A673 (cell line): ENCODE results near the gene RPRD1B. TPM values are rescaled to one million over a fixed set of nuclear protein-coding genes. Genes with fewer than 3 reads are reported as not detected.
A peak's percentile ranks its signal among the peaks of the same experiment; 100 is the strongest.

Experiments
- BruUV-seq: library from RNA; stranded (reverse); fragments of 400-500 nt; replicated peaks from 2 replicates; lab custom pipeline; 2021; lab: Mats Ljungman, UMichigan
- CTCF ChIA-PET: fragments of 300-600 bp; sonication (Branson Sonifier 250); formaldehyde crosslinking; loops from one replicate; lab custom pipeline; 2022; ENCODE audit warnings: antibody characterized with exemption; lab: Charles Lee
- POLR2A ChIA-PET: fragments of 300-600 bp; sonication (Branson Sonifier 250); formaldehyde crosslinking; loops from one replicate; lab custom pipeline; 2022; ENCODE audit warnings: antibody characterized with exemption; ENCODE audit not compliant: low non-redundant PET; lab: Charles Lee
- DNase-seq: peaks from one replicate; pipeline ENCODE4 v3.0.0-alpha.2; 2015; ENCODE audit warnings: low spot score
- H3K27ac ChIP-seq: fragments of 200-600 bp; sonication (generic); 2 replicates; pipeline ENCODE4 v1.5.1; 2016; ENCODE audit warnings: mixed run types, low read depth, mild to moderate bottlenecking, mixed read lengths, antibody characterized with exemption, low read length; ENCODE audit not compliant: poor library complexity, severe bottlenecking
- H3K27me3 ChIP-seq: fragments of 200-600 bp; sonication (generic); replicated peaks from 2 replicates; pipeline ENCODE4 v1.6.1; 2017; ENCODE audit warnings: mixed run types, low read depth, mild to moderate bottlenecking, mixed read lengths, antibody characterized with exemption, low read length; ENCODE audit not compliant: insufficient read depth, poor library complexity
- H3K36me3 ChIP-seq: fragments of 200-600 bp; sonication (generic); 2 replicates; pipeline ENCODE4 v1.6.1; 2016; ENCODE audit warnings: mixed run types, mild to moderate bottlenecking, mixed read lengths, antibody characterized with exemption, low read length; ENCODE audit not compliant: insufficient read depth, poor library complexity, severe bottlenecking
- H3K4me1 ChIP-seq: fragments of 200-600 bp; sonication (generic); 2 replicates; pipeline ENCODE4 v1.6.1; 2017; ENCODE audit warnings: mixed run types, mild to moderate bottlenecking, mixed read lengths, antibody characterized with exemption, low read length; ENCODE audit not compliant: insufficient read depth, poor library complexity, severe bottlenecking
- H3K4me3 ChIP-seq: fragments of 200-600 bp; sonication (generic); 2 replicates; pipeline ENCODE4 v1.5.1; 2016; ENCODE audit warnings: low read depth, mixed run types, mild to moderate bottlenecking, mixed read lengths, low read length; ENCODE audit not compliant: poor library complexity, severe bottlenecking
- H3K9me3 ChIP-seq: fragments of 200-600 bp; sonication (generic); 2 replicates; pipeline ENCODE4 v1.6.1; 2016; ENCODE audit warnings: mixed run types, low read depth, mild to moderate bottlenecking, mixed read lengths, antibody characterized with exemption, low read length; ENCODE audit not compliant: poor library complexity, severe bottlenecking
- EZH2 ChIP-seq: fragments of 200-600 bp; sonication (generic); IDR thresholded peaks from 2 replicates; pipeline ENCODE4 v1.6.1; 2017; ENCODE audit warnings: borderline replicate concordance, low read depth, mild to moderate bottlenecking, mixed read lengths, antibody characterized with exemption, low read length; ENCODE audit not compliant: poor library complexity, severe bottlenecking
- intact Hi-C: fragments of 100-400 bp; cut with micrococcal nuclease; formaldehyde crosslinking; loops from one replicate; pipeline ENCODE4 v1.10.0; 2022; ENCODE audit not compliant: unreplicated experiment
- total RNA-seq: library from RNA; stranded (reverse); gene quantifications from 2 replicates; pipeline ENCODE4 v1.2.3, GENCODE V29; 2021
- TF ChIP-seq, protein P1 (sequence below): fragments of 300-800, 200-600 bp; sonication (generic); conservative IDR thresholded peaks from 2 replicates; pipeline ENCODE4 v1.5.1; 2017; ENCODE audit warnings: low read depth, mild to moderate bottlenecking, antibody characterized with exemption, low read length, moderate library complexity, mixed read lengths

RPRD1B gene
- total RNA-seq, 1 experiment from 2014 or later, result 36.1 TPM

GRCh38 chr20:37986044-37986858, 47.3 kb upstream of the RPRD1B start:
- no peaks in the 10 kb centered on the region for H3K9me3 ChIP-seq
- POLR2A ChIA-PET, result no interaction called here
- peaks cover 13% of the 10 kb centered on the region for H3K36me3 ChIP-seq
- H3K27me3 ChIP-seq, result no peaks in the 10 kb centered on the region
- intact Hi-C loops, result no loop called here
- no TSS peak for BruUV-seq
- CTCF ChIA-PET, result no interaction called here
- peak overlapping the region; percentile 6 for H3K27ac ChIP-seq
- no peak for DNase-seq
- TF ChIP-seq, protein P1, sequence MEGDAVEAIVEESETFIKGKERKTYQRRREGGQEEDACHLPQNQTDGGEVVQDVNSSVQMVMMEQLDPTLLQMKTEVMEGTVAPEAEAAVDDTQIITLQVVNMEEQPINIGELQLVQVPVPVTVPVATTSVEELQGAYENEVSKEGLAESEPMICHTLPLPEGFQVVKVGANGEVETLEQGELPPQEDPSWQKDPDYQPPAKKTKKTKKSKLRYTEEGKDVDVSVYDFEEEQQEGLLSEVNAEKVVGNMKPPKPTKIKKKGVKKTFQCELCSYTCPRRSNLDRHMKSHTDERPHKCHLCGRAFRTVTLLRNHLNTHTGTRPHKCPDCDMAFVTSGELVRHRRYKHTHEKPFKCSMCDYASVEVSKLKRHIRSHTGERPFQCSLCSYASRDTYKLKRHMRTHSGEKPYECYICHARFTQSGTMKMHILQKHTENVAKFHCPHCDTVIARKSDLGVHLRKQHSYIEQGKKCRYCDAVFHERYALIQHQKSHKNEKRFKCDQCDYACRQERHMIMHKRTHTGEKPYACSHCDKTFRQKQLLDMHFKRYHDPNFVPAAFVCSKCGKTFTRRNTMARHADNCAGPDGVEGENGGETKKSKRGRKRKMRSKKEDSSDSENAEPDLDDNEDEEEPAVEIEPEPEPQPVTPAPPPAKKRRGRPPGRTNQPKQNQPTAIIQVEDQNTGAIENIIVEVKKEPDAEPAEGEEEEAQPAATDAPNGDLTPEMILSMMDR, result no peak
- TF ChIP-seq EZH2, result no peak
- H3K4me1 ChIP-seq, result peaks cover 24% of the 10 kb centered on the region
- H3K4me3 ChIP-seq, result no peak overlapping the region

- intact Hi-C loops, result no loop called here
- no peaks in the 10 kb centered on the region for H3K27me3 ChIP-seq
- H3K4me3 ChIP-seq, result no peak overlapping the region
- DNase-seq, result no peak
- H3K9me3 ChIP-seq, result no peaks in the 10 kb centered on the region
- no TSS peak for BruUV-seq
- ChIA-PET POLR2A (no interaction called here), CTCF (no interaction called here)
- peak overlapping the region; percentile 47 for H3K27ac ChIP-seq
- H3K36me3 ChIP-seq, result peaks cover 14% of the 10 kb centered on the region
- H3K4me1 ChIP-seq, result peaks cover 29% of the 10 kb centered on the region
- no peak for TF ChIP-seq EZH2
- TF ChIP-seq, protein P1, result no peak
Measured at GRCh38 chr20:37986873-37987601, 46.5 kb upstream of the RPRD1B start.

- peaks cover 35% of the 10 kb centered on the region for H3K4me1 ChIP-seq
- no peaks in the 10 kb centered on the region for H3K9me3 ChIP-seq
- POLR2A ChIA-PET, result no interaction called here
- DNase-seq, result no peak
- TF ChIP-seq, protein P1, result no peak
- CTCF ChIA-PET, result no interaction called here
- peaks cover 14% of the 10 kb centered on the region for H3K36me3 ChIP-seq
- intact Hi-C loops, result no loop called here
- H3K27me3 ChIP-seq, result no peaks in the 10 kb centered on the region
- H3K27ac ChIP-seq, result peak overlapping the region; percentile 47
- no peak overlapping the region for H3K4me3 ChIP-seq
- BruUV-seq, result no TSS peak
Measured at GRCh38 chr20:37987602-37988290, 45.8 kb upstream of the RPRD1B start.
